RWPE2 (cell line): ENCODE data around the gene VIPR2.

Source experiments
- ATAC-seq: fragments of 200-7000 bp; cut with Tn5 transposase; 3 replicates; pipeline ENCODE4 v1.9.1; 2021; ENCODE audit warnings: low read depth
- DNase-seq: peaks from one replicate; pipeline ENCODE4 v3.0.0-alpha.2; 2020; ENCODE audit warnings: low spot score
- H3K27ac ChIP-seq: fragments of 450-650 bp; 2 replicates; pipeline ENCODE4 v1.5.1; 2017; ENCODE audit warnings: mild to moderate bottlenecking; ENCODE audit not compliant: poor library complexity, severe bottlenecking
- H3K27me3 ChIP-seq: fragments of 250-450 bp; sonication (Bioruptor Pico); 2 replicates; pipeline ENCODE4 v1.5.1; 2021; ENCODE audit warnings: mild to moderate bottlenecking, moderate library complexity; ENCODE audit not compliant: insufficient read depth, poor library complexity, severe bottlenecking
- H3K36me3 ChIP-seq: fragments of 250-450 bp; sonication (Bioruptor Pico); 2 replicates; pipeline ENCODE4 v1.5.1; 2020; ENCODE audit warnings: low read depth, mild to moderate bottlenecking, moderate library complexity
- H3K4me1 ChIP-seq: fragments of 250-450 bp; sonication (Bioruptor Pico); 2 replicates; pipeline ENCODE4 v1.5.1; 2021; ENCODE audit warnings: mild to moderate bottlenecking, moderate library complexity; ENCODE audit not compliant: insufficient read depth, poor library complexity, severe bottlenecking
- H3K4me3 ChIP-seq: fragments of 250-450 bp; sonication (Bioruptor Pico); 2 replicates; pipeline ENCODE4 v1.5.1; 2021; ENCODE audit warnings: mild to moderate bottlenecking, moderate library complexity; ENCODE audit not compliant: severe bottlenecking
- H3K9me3 ChIP-seq: fragments of 250-450 bp; sonication (Bioruptor Pico); 2 replicates; pipeline ENCODE4 v1.5.1; 2021; ENCODE audit warnings: mild to moderate bottlenecking, moderate library complexity; ENCODE audit not compliant: severe bottlenecking
- CTCF ChIP-seq: fragments of 450-650 bp; IDR thresholded peaks from one replicate; pipeline ENCODE4 v1.5.1; 2017; ENCODE audit warnings: mild to moderate bottlenecking, moderate library complexity; ENCODE audit not compliant: poor library complexity, severe bottlenecking

The VIPR2 gene

GRCh38 chr7:159040912-159041711 is 103.6 kb downstream of the VIPR2 start:
- ATAC-seq (no peak), DNase-seq (no peak)
- no peaks in the 10 kb centered on the region for H3K9me3 ChIP-seq
- H3K27me3 ChIP-seq, result peaks cover 15% of the 10 kb centered on the region
- no peak overlapping the region for H3K27ac ChIP-seq
- no peak overlapping the region for H3K4me3 ChIP-seq
- no peaks in the 10 kb centered on the region for H3K4me1 ChIP-seq
- no peaks in the 10 kb centered on the region for H3K36me3 ChIP-seq
- no peak for TF ChIP-seq CTCF

- Histone ChIP-seq H3K27me3 (peaks cover 15% of the 10 kb centered on the region), H3K4me1 (no peaks in the 10 kb centered on the region), H3K4me3 (no peak overlapping the region), H3K27ac (no peak overlapping the region), H3K36me3 (no peaks in the 10 kb centered on the region), H3K9me3 (no peaks in the 10 kb centered on the region)
- TF ChIP-seq CTCF, result no peak
- ATAC-seq (no peak), DNase-seq (no peak)
Observed at GRCh38 chr7:159040146-159040545, 104.5 kb downstream of the VIPR2 start.

- ATAC-seq, result no peak
- H3K27ac ChIP-seq, result no peak overlapping the region
Observed at GRCh38 chr7:159039716-159040115, 105.0 kb downstream of the VIPR2 start.

GRCh38 chr7:159038066-159038465 is 106.6 kb downstream of the VIPR2 start:
- no peak for TF ChIP-seq CTCF
- Histone ChIP-seq H3K36me3 (no peaks in the 10 kb centered on the region), H3K9me3 (no peaks in the 10 kb centered on the region), H3K4me1 (no peaks in the 10 kb centered on the region), H3K4me3 (no peak overlapping the region), H3K27me3 (peaks cover 15% of the 10 kb centered on the region), H3K27ac (no peak overlapping the region)
- no peak for ATAC-seq
- DNase-seq, result no peak

More at GRCh38 chr7:159039716-159040115, 105.0 kb downstream of the VIPR2 start:
- no peaks in the 10 kb centered on the region for H3K4me1 ChIP-seq
- peaks cover 15% of the 10 kb centered on the region for H3K27me3 ChIP-seq
- H3K36me3 ChIP-seq, result no peaks in the 10 kb centered on the region
- H3K9me3 ChIP-seq, result no peaks in the 10 kb centered on the region
- no peak for DNase-seq
- TF ChIP-seq CTCF, result no peak
- H3K4me3 ChIP-seq, result no peak overlapping the region

GRCh38 chr7:159036916-159037605 is 107.6 kb downstream of the VIPR2 start:
- ATAC-seq (no peak), DNase-seq (no peak)
- no peaks in the 10 kb centered on the region for H3K36me3 ChIP-seq
- no peak for TF ChIP-seq CTCF
- no peak overlapping the region for H3K27ac ChIP-seq
- H3K4me3 ChIP-seq, result no peak overlapping the region
- peaks cover 15% of the 10 kb centered on the region for H3K27me3 ChIP-seq
- no peaks in the 10 kb centered on the region for H3K4me1 ChIP-seq
- H3K9me3 ChIP-seq, result no peaks in the 10 kb centered on the region
